DMS79 (cell line): ENCODE measurements around the gene INPP5J.
"Not testable (repeated sequence)": the region's sequence is repeated elsewhere in the genome, so short reads cannot be mapped to it uniquely, and the experiment has no call there.

Source experiments
- DNase-seq: peaks from one replicate; lab custom pipeline; 2025; lab: John Stamatoyannopoulos, UW

Gene INPP5J

DNA sequence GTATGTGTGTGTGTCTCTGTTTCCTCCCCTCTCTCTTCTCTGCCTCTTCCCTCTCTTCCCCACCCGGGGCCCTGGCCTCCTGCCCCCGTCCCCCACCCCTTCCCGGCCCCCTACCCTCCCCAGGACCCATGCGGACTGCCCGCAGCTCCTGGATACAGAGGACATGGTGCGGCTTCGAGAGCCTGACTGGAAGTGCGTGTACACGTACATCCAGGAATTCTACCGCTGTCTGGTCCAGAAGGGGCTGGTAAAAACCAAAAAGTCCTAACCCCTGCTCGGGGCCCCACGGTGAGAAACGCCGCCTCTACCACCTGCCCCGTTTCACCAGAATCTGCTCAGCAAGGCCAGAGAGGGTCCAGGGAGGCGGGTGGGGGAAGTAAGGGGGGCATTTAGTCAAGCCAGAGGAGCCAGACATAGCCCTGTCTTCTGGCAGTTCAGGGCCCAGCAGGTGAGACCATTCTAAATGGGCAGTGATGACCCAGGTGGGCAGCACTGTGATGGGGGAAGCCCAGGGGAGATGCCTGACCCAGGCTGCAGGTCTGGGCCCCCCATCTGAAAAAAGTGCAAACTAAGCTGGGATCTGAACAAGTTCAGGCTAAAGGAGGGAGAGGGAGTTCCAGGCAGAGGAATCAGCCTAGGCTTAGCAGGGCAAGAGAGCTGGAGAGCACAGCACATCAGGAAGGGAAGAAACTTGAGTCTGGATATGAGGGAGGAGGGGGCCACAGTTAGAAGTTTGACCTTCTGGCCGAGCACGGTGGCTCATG lies 21.8 kb upstream of the INPP5J start:
- no peak for DNase-seq

GRCh38 chr22:31102441-31103081 lies 20.2 kb upstream of the INPP5J start:
- no peak for DNase-seq

DNA sequence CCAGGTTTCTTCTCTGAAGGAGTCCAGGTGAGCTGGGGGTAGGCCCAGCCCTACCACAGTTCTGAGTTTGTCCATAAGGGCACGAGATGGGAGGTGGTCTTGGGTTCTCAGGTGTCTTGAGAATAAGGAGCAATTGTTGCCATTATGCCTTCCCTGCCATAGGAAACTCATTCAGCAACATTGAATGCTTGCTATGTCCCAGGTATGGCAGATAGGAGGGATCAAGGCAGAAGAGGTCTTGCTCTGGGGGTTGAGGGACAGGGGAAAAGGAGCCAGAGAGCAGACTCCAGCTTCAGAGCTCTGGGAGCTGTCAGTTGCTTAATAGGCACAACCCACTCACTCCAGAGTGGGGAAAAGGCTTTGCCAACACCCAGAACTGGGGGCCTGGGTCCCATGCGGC lies 19.7 kb upstream of the INPP5J start:
- DNase-seq, result no peak

GRCh38 chr22:31103899-31104694 lies 18.7 kb upstream of the INPP5J start:
- DNase-seq, result no peak

- DNase-seq, result no peak
Observed at GRCh38 chr22:31104869-31105268, 17.9 kb upstream of the INPP5J start.

DNA sequence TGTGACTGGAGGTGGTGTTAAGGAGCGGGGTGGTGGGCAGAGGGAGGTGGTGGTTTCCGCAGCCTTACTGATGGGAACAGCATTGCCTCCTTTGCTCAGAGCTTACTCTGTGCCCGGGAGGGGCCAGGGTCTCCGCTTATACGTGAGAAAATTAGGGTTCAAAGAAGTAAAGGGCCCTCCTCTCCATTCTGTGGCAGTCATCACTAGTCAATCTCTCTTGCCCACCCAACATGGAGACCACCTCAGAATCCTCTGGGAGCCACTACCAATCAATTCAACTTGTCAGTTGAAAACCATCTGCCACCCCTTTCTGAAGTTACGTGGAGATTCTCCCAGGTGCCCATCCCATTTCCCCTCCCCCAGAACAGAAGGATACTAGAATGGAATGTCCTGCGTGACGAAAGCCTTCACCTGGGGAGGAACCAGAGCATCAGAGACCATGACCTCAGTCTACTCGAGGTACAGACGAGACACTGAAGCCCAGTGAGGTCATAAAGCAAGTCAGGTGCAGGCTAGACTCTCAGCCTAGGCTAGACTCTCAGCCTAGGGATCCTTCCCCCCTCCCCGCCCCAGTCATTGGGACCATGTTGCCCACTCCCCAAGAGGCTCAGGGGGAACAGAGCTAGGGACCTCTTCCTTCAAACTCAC lies 17.4 kb upstream of the INPP5J start:
- DNase-seq, result no peak

- no peak for DNase-seq
Observed at GRCh38 chr22:31106001-31106571, 16.7 kb upstream of the INPP5J start.

DNA sequence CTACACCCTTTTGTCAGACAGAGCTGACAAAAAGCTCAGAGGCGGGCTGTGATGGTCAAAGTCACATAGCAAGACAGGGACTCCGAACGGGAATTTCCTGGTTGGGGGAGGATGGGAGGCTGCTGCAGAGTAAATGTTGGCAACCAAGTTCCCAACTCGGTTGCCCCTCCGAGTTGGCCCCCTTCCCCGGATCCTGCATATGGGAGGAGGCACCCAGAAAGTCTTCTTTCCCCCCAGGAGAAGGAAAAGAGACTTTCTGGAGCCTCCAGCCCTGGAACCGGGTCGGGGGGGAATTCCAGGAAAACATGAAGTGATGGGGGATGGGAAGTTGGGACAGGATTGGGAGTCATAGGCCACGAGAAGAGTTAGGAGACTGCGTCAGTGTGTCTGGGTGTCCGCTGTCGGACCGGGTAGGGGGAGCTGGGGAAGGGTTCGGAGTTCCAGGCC lies 16.0 kb upstream of the INPP5J start:
- DNase-seq, result no peak

DNA sequence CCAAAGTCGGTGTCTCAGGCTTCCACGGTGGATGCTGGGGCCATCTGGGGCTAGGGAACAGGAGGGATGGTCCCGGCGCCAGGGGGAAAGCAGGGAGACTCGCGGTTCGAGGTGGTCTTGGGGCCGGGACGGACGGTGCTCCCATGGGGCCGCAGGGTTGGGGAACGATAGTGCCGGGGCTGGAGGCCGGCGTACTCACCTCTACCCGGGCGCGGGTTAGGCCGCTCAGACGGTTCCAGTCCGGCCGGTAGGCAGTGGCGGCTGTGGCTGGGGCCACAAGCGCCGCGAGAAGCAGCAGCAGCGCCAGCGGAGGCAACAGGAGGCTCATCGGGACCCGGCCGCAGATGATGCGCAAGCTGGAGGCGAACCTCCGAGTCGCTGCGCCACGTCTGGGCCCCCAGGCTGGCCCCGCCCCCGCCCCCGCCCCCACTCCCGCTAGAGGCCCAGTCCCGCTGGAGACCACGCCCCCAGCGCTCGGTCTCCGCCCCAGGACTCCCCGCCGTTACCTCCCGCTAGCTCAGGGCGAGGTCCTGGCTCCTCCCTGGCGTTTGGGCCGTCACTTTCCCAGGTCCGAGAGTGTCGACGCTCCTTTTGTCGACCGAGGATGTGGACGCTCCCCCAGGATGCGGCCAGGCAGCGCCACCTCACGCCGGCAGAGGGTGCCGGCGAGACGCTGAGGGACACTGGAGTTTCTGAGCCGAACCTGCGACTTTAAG lies 15.4 kb upstream of the INPP5J start, which contains the start of gene SELENOM:
Gene SELENOM, minus strand, starts transcription at position 391 of the 716 bp plus-strand sequence. Its CDS starts 63 bp downstream, at position 328.
- no peak for DNase-seq

- no peak for DNase-seq
Observed at GRCh38 chr22:31107894-31108218, 14.9 kb upstream of the INPP5J start.

DNA sequence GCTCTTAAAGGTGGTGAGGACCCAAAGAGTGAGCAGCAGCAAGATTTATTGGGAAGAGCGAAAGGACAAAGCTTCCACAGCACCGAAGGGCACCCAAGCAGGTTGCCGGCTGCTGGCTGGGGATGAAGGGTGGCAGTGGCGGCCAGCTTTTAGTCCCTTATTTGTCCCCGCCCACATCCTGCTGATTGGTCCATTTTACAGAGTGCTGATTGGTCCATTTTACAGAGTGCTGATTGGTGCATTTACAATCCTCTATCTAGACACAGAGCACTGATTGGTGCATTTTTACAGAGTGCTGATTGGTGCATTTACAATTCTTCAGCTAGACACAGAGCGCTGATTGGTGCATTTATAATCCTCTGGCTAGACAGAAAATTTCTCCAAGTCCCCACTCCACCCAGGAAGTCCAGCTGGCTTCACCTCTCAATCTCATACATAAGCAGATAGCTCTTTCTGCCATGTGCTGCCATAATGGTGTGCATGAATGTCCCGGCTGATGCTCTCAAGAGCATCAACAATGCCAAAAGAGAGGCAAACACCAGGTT lies 10.1 kb upstream of the INPP5J start:
- DNase-seq, result not testable (repeated sequence)

- DNase-seq, result no peak
Observed at GRCh38 chr22:31118046-31118820, 4.5 kb upstream of the INPP5J start.

- DNase-seq, result no peak
Observed at GRCh38 chr22:31119026-31119717, 3.6 kb upstream of the INPP5J start.

DNA sequence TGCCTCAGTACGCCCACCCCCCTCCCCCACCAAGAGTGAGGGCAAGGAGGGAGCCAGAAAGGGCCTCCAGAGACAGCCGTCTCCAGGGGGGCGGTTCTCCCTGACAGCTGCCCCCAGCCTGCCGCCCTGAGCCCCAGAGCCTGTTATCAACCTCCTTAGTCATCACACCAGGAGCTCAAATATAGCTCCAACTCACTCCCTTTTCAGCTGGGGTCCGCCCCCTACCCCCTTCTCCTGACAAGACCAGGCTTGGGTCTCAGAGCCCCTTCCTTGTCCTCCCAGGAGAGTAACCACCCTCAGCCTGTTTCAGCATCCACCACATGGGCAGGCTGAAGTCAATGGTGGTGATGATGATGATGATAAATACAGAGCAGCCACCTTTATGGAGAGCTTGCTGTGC lies 2.5 kb upstream of the INPP5J start:
- no peak for DNase-seq

DNA sequence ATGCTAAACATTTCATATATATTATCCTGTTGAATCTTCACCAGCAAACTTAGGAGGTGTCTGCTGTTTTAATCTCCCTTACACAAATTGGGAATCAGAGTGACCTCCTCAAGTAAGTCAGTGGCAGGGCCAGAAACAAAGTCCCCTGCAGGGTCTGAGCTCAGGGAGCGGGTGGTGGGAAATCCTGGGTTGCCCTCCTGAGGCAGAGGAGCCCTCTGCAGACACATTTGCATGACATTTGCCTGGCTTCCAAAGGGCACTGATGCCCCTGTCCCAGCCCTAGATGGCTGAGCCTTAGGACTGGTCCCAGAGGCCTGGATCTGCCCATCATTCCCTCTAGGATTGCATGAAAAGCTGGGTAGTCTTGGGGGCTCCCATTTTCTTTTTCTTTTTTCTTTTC lies 2.1 kb upstream of the INPP5J start:
- no peak for DNase-seq

GRCh38 chr22:31121403-31121802 lies 1.4 kb upstream of the INPP5J start:
- no peak for DNase-seq

DNA sequence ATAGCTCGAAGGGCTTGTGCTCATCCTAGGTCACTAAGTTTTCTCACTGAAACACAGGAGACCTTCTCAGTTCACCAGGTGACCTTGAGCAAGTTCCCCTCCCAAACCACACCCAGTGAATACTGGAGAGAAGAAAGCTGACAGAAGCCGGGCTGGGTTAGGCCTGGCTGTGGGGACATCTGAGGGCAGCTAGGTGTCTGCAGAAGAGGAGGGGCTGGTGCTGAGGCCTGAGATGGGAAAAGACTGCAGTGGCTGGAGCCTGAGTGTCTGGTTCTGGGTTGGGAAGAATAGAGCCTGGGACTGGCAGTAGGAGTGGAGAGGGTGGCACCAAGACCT lies 602 bp upstream of the INPP5J start:
- no peak for DNase-seq

DNA sequence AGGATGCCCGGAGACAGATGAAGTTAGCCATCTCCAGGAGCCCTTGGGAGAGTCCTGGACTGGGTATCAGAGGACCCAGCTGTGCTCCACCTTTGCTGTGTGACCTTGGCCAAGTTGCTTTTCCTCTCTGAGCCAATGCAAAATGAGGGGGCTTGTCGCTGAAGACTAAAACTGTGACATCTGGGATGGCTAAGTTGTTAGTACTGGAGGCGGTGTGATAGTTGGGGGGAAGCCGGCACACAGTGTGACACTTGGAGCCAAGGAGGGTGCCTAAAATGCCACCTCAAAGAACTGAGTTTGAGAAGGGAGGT lies 481 bp downstream of the INPP5J start:
- DNase-seq, result no peak

DNA sequence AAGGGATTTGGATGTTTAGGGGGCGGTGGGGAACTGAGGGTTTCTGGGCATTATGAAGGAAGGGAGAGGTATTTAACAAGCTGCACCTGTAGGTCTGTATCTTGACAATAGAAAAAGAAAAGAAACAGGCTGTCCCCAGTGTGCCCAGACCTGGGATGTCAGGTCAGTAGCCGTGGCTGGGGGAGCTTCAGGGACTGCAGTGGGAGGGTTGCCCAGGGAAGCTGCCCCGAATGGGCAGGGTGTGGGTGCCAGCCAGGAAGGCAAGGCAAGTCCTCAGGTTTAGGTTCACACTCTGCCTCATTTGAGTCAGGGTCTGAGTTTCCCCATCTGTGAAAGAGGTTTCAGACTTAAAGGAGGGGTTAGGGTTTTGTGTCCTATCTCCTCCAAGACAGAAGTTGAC lies 1.5 kb downstream of the INPP5J start:
- DNase-seq, result no peak
